PFSK-1 (cell line): ENCODE results near the gene PIK3R5.

Experiments used
- FOXP2 ChIP-seq: optimal IDR thresholded peaks from 2 replicates; pipeline ENCODE3; 2011; ENCODE audit warnings: borderline replicate concordance, control low read depth, inconsistent platforms; ENCODE audit not compliant: insufficient read depth; ENCODE audit errors: extremely low read length, extremely low read depth
- POLR2AphosphoS5 ChIP-seq: IDR thresholded peaks from 2 replicates; pipeline ENCODE4 v1.6.1; 2012; ENCODE audit warnings: low read depth, mild to moderate bottlenecking, control low read depth, low read length, moderate library complexity
- SIN3A ChIP-seq: IDR thresholded peaks from 2 replicates; pipeline ENCODE4 v1.6.1; 2012; ENCODE audit warnings: mild to moderate bottlenecking, low read length, moderate library complexity, borderline replicate concordance; ENCODE audit not compliant: insufficient read depth
- TAF1 ChIP-seq: IDR thresholded peaks from 2 replicates; pipeline ENCODE4 v1.6.1; 2012; ENCODE audit warnings: low read length, control low read depth, borderline replicate concordance; ENCODE audit not compliant: insufficient read depth
- TF ChIP-seq, protein P1 (sequence below), 2 experiments: IDR thresholded peaks; 2 replicates each; pipeline versions ENCODE4 v1.6.1 to v1.8.0; 2011 to 2012; ENCODE audit warnings: low read depth in 2 of 2, low read length in 2 of 2, control low read depth in 1 of 2, inconsistent platforms in 1 of 2, mild to moderate bottlenecking in 1 of 2, moderate library complexity in 1 of 2; ENCODE audit not compliant: insufficient read depth in 1 of 2

GRCh38 chr17:9009096-9009495, 43.6 kb upstream of the PIK3R5 start:
- TF ChIP-seq SIN3A: no peak
- TF ChIP-seq FOXP2: no peak
- TF ChIP-seq, protein P1, sequence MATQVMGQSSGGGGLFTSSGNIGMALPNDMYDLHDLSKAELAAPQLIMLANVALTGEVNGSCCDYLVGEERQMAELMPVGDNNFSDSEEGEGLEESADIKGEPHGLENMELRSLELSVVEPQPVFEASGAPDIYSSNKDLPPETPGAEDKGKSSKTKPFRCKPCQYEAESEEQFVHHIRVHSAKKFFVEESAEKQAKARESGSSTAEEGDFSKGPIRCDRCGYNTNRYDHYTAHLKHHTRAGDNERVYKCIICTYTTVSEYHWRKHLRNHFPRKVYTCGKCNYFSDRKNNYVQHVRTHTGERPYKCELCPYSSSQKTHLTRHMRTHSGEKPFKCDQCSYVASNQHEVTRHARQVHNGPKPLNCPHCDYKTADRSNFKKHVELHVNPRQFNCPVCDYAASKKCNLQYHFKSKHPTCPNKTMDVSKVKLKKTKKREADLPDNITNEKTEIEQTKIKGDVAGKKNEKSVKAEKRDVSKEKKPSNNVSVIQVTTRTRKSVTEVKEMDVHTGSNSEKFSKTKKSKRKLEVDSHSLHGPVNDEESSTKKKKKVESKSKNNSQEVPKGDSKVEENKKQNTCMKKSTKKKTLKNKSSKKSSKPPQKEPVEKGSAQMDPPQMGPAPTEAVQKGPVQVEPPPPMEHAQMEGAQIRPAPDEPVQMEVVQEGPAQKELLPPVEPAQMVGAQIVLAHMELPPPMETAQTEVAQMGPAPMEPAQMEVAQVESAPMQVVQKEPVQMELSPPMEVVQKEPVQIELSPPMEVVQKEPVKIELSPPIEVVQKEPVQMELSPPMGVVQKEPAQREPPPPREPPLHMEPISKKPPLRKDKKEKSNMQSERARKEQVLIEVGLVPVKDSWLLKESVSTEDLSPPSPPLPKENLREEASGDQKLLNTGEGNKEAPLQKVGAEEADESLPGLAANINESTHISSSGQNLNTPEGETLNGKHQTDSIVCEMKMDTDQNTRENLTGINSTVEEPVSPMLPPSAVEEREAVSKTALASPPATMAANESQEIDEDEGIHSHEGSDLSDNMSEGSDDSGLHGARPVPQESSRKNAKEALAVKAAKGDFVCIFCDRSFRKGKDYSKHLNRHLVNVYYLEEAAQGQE (IDR thresholded peaks at IDR 0.05; ENCODE audit: insufficient read depth in 1 of 2, low read depth in 2 of 2, low read length in 2 of 2): no peak
- TF ChIP-seq TAF1: no peak
- no peak for TF ChIP-seq POLR2AphosphoS5
